Liver (tissue), 9 donors: ENCODE measurements around the gene COPZ2. TPM values are rescaled to one million over a fixed set of nuclear protein-coding genes. Genes with fewer than 3 reads are reported as not detected.

Experiments used
- DNase-seq: peaks from one replicate; pipeline ENCODE4 v3.0.0-alpha.2; 2017; ENCODE audit warnings: low spot score
- H3K27ac ChIP-seq, 2 donors: one replicate each; pipeline ENCODE4 v1.7.0; 2013; ENCODE audit warnings: inconsistent platforms in 2 of 2, low read length in 2 of 2, control low read depth in 1 of 2, low read depth in 1 of 2, mild to moderate bottlenecking in 1 of 2
- H3K27me3 ChIP-seq, 4 donors: one replicate each; pipeline versions ENCODE4 v1.6.1 to v1.7.0; 2013; ENCODE audit warnings: low read length in 3 of 4, inconsistent platforms in 1 of 4, mild to moderate bottlenecking in 1 of 4, moderate library complexity in 1 of 4; ENCODE audit not compliant: control insufficient read depth in 4 of 4, insufficient read depth in 4 of 4
- H3K36me3 ChIP-seq, 4 donors: one replicate each; pipeline versions ENCODE4 v1.6.1 to v1.7.0; 2013; ENCODE audit warnings: low read length in 3 of 4, mild to moderate bottlenecking in 3 of 4, low read depth in 1 of 4, moderate library complexity in 1 of 4; ENCODE audit not compliant: control insufficient read depth in 4 of 4, insufficient read depth in 3 of 4
- H3K4me1 ChIP-seq, 4 donors: one replicate each; pipeline versions ENCODE4 v1.6.1 to v1.7.0; 2013; ENCODE audit warnings: low read length in 3 of 4, mild to moderate bottlenecking in 3 of 4, moderate library complexity in 1 of 4; ENCODE audit not compliant: control insufficient read depth in 4 of 4, insufficient read depth in 4 of 4
- H3K4me3 ChIP-seq, 3 donors: one replicate each; pipeline versions ENCODE4 v1.6.1 to v1.7.0; 2013; ENCODE audit warnings: low read length in 3 of 3, control low read depth in 1 of 3, low read depth in 1 of 3, mild to moderate bottlenecking in 1 of 3
- H3K9ac ChIP-seq, 2 donors: one replicate each; pipeline ENCODE4 v1.7.0; 2013; ENCODE audit warnings: low read length in 2 of 2, mild to moderate bottlenecking in 2 of 2, moderate library complexity in 2 of 2, control low read depth in 1 of 2, low read depth in 1 of 2
- H3K9me3 ChIP-seq, 4 donors: one replicate each; pipeline versions ENCODE4 v1.6.1 to v1.7.0; 2013; ENCODE audit warnings: low read length in 3 of 4; ENCODE audit not compliant: control insufficient read depth in 4 of 4
- EGR1 ChIP-seq, 2 donors: IDR thresholded peaks; 2 replicates each; pipeline ENCODE4 v1.6.1; 2016 to 2018; ENCODE audit warnings: antibody characterized with exemption in 2 of 2, low read depth in 2 of 2
- FOXA1 ChIP-seq: IDR thresholded peaks from 2 replicates; pipeline ENCODE4 v1.6.1; 2016; ENCODE audit warnings: antibody characterized with exemption
- FOXA2 ChIP-seq: IDR thresholded peaks from 2 replicates; pipeline ENCODE4 v1.6.1; 2016; ENCODE audit warnings: antibody characterized with exemption
- GABPA ChIP-seq, 2 donors: IDR thresholded peaks in 1 of 2; conservative IDR thresholded peaks in 1 of 2; 2 replicates each; pipeline ENCODE4 v1.6.1; 2016; ENCODE audit warnings: antibody characterized with exemption in 2 of 2, mild to moderate bottlenecking in 1 of 2, moderate library complexity in 1 of 2
- HNF4A ChIP-seq, 2 donors: conservative IDR thresholded peaks; 2 replicates each; pipeline ENCODE4 v1.6.1; 2016; ENCODE audit warnings: antibody characterized with exemption in 2 of 2, mild to moderate bottlenecking in 2 of 2
- HNF4G ChIP-seq: IDR thresholded peaks from 2 replicates; pipeline ENCODE4 v1.6.1; 2016; ENCODE audit warnings: antibody characterized with exemption
- JUND ChIP-seq, 2 donors: IDR thresholded peaks; 2 replicates each; pipeline ENCODE4 v1.6.1; 2016; ENCODE audit warnings: antibody characterized with exemption in 2 of 2
- NR2F2 ChIP-seq: IDR thresholded peaks from 2 replicates; pipeline ENCODE4 v1.6.1; 2016; ENCODE audit warnings: antibody characterized with exemption
- RAD21 ChIP-seq, 2 donors: IDR thresholded peaks; 2 replicates each; pipeline ENCODE4 v1.6.1; 2016; ENCODE audit warnings: antibody characterized with exemption in 2 of 2, mild to moderate bottlenecking in 2 of 2
- RXRA ChIP-seq, 2 donors: IDR thresholded peaks; 2 replicates each; pipeline ENCODE4 v1.6.1; 2017 to 2018; ENCODE audit warnings: antibody characterized with exemption in 2 of 2, mild to moderate bottlenecking in 1 of 2
- SP1 ChIP-seq: IDR thresholded peaks from 2 replicates; pipeline ENCODE4 v1.6.1; 2018; ENCODE audit warnings: antibody characterized with exemption, mild to moderate bottlenecking
- TAF1 ChIP-seq: conservative IDR thresholded peaks from 2 replicates; pipeline ENCODE4 v1.6.1; 2016; ENCODE audit warnings: antibody characterized with exemption, mild to moderate bottlenecking
- YY1 ChIP-seq: IDR thresholded peaks from 2 replicates; pipeline ENCODE4 v1.6.1; 2016; ENCODE audit warnings: antibody characterized with exemption, mild to moderate bottlenecking
- WGBS: extraction: QIAGEN DNeasy Blood & Tissue Kit; methylation state at CpG from one replicate; pipeline ENCODE4 v1.1.7; 2013; 5-methylcytosine and 5-hydroxymethylcytosine counted together
- polyA plus RNA-seq, 2 donors: library from polyadenylated mRNA; stranded (reverse) in 1 of 2; unstranded in 1 of 2; fragments of 200-250 nt in 1 of 2; fragments of >200 nt in 1 of 2; fragmentation: Nextera tagmentation in 1 of 2; extraction: Ambion mirVana in 1 of 2; gene quantifications; one replicate each; pipeline versions ENCODE4 v1.2.1 to v1.2.3, GENCODE V29; 2013 to 2015
- total RNA-seq, 2 donors: library from RNA; depleted of rRNA; stranded (reverse); fragments of >200 nt; gene quantifications; one replicate each; pipeline ENCODE4 v1.2.3, GENCODE V29; 2014
- TF ChIP-seq, protein P1 (sequence below): IDR thresholded peaks from 2 replicates; pipeline ENCODE4 v1.6.1; 2016; ENCODE audit warnings: antibody characterized with exemption
- TF ChIP-seq, protein P2 (sequence below): IDR thresholded peaks from 2 replicates; pipeline ENCODE4 v1.6.1; 2016; ENCODE audit warnings: antibody characterized with exemption
- TF ChIP-seq, protein P3 (sequence below): IDR thresholded peaks from 2 replicates; pipeline ENCODE4 v1.6.1; 2016; ENCODE audit warnings: antibody characterized with exemption
- TF ChIP-seq, protein P4 (sequence below): IDR thresholded peaks from 2 replicates; pipeline ENCODE4 v1.6.1; 2016; ENCODE audit warnings: antibody characterized with exemption, mild to moderate bottlenecking
- TF ChIP-seq, protein P5 (sequence below): fragments of 150-350 bp; IDR thresholded peaks from 2 replicates; pipeline ENCODE4 v1.5.1; 2017; ENCODE audit warnings: improper control_type of control experiment, low read depth, low read length; ENCODE audit not compliant: missing input control
- donor health status: healthy.
- donor health status: healthy.
- donor health status: healthy.
- donor health status: healthy.
- donor health status: healthy.

Gene COPZ2
- total and polyA plus RNA-seq, 4 donors, result 2.6 to 38.1 (median 17.8) TPM

DNA sequence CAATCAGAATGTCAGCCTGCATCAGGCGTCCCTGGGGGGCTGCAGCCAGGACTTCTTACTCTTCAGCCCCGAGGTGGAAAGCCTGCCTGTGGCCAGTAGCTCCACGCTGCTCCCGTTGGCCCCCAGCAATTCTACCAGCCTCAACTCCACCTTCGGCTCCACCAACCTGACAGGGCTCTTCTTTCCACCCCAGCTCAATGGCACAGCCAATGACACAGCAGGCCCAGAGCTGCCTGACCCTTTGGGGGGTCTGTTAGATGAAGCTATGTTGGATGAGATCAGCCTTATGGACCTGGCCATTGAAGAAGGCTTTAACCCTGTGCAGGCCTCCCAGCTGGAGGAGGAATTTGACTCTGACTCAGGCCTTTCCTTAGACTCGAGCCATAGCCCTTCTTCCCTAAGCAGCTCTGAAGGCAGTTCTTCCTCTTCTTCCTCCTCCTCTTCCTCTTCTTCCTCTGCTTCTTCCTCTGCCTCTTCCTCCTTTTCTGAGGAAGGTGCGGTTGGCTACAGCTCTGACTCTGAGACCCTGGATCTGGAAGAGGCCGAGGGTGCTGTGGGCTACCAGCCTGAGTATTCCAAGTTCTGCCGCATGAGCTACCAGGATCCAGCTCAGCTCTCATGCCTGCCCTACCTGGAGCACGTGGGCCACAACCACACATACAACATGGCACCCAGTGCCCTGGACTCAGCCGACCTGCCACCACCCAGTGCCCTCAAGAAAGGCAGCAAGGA, 21.0 kb upstream of the COPZ2 start:
- TF ChIP-seq RXRA (IDR thresholded peaks at IDR 0.05) (no peak), SP1 (no peak), NR2F2 (no peak), FOXA1 (no peak), HNF4G (no peak), GABPA (IDR thresholded peaks at IDR 0.05 in 1 of 2, conservative IDR thresholded peaks at IDR 0.05 in 1 of 2) (no peak)
- DNase-seq, result no peak
- Histone ChIP-seq H3K4me3 (no peak overlapping the region), H3K36me3 (peaks cover 14 to 49% (median 48%) of the 10 kb centered on the region in 4 donors), H3K4me1 (peaks cover 14 to 43% (median 27%) of the 10 kb centered on the region in 4 donors), H3K9ac (no peak overlapping the region), H3K9me3 (no peaks in the 10 kb centered on the region), H3K27me3 (no peaks in the 10 kb centered on the region), H3K27ac (no peak overlapping the region)
- WGBS, result 91% methylated on average over 11 of the region's 11 CpGs

DNA sequence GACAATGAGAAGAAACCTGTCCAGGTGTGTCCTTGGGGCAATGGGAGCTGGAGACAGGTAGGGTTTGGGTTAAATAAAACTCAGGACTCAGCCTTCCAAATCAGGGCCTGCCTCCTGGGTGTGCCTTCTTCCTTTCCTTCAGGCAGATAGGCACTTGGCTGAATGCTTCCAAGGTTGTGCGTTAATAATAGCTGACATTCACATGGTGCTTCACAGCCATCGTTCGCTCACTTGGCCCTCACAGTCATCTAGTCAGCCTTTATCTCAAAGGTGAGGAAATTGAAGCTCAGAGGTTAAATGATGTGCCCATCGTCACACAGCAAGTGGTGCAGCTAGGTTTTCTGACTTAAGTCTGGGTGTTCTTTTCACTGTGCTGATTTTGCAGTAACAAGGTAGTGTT, 20.0 kb upstream of the COPZ2 start:
- Histone ChIP-seq H3K27me3 (no peaks in the 10 kb centered on the region), H3K36me3 (peaks cover 14 to 49% (median 46%) of the 10 kb centered on the region in 4 donors), H3K9me3 (no peaks in the 10 kb centered on the region), H3K9ac (no peak overlapping the region), H3K27ac (no peak overlapping the region), H3K4me3 (no peak overlapping the region), H3K4me1 (peaks cover 22 to 52% (median 35%) of the 10 kb centered on the region in 4 donors)
- TF ChIP-seq GABPA (IDR thresholded peaks at IDR 0.05 in 1 of 2, conservative IDR thresholded peaks at IDR 0.05 in 1 of 2) (no peak), FOXA1 (no peak), EGR1 (IDR thresholded peaks at IDR 0.05; ENCODE audit: low read depth in 2 of 2) (no peak), FOXA2 (no peak), SP1 (no peak), TAF1 (no peak), YY1 (no peak), RXRA (IDR thresholded peaks at IDR 0.05) (no peak), JUND (IDR thresholded peaks at IDR 0.05) (no peak), HNF4G (no peak), RAD21 (IDR thresholded peaks at IDR 0.05) (no peak), NR2F2 (no peak), HNF4A (conservative IDR thresholded peaks at IDR 0.05) (no peak)
- TF ChIP-seq, protein P1, sequence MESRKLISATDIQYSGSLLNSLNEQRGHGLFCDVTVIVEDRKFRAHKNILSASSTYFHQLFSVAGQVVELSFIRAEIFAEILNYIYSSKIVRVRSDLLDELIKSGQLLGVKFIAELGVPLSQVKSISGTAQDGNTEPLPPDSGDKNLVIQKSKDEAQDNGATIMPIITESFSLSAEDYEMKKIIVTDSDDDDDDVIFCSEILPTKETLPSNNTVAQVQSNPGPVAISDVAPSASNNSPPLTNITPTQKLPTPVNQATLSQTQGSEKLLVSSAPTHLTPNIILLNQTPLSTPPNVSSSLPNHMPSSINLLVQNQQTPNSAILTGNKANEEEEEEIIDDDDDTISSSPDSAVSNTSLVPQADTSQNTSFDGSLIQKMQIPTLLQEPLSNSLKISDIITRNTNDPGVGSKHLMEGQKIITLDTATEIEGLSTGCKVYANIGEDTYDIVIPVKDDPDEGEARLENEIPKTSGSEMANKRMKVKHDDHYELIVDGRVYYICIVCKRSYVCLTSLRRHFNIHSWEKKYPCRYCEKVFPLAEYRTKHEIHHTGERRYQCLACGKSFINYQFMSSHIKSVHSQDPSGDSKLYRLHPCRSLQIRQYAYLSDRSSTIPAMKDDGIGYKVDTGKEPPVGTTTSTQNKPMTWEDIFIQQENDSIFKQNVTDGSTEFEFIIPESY, result no peak
- TF ChIP-seq, protein P2, sequence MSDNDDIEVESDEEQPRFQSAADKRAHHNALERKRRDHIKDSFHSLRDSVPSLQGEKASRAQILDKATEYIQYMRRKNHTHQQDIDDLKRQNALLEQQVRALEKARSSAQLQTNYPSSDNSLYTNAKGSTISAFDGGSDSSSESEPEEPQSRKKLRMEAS, result no peak
- TF ChIP-seq, protein P3, sequence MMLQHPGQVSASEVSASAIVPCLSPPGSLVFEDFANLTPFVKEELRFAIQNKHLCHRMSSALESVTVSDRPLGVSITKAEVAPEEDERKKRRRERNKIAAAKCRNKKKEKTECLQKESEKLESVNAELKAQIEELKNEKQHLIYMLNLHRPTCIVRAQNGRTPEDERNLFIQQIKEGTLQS, result no peak
- TF ChIP-seq, protein P4, sequence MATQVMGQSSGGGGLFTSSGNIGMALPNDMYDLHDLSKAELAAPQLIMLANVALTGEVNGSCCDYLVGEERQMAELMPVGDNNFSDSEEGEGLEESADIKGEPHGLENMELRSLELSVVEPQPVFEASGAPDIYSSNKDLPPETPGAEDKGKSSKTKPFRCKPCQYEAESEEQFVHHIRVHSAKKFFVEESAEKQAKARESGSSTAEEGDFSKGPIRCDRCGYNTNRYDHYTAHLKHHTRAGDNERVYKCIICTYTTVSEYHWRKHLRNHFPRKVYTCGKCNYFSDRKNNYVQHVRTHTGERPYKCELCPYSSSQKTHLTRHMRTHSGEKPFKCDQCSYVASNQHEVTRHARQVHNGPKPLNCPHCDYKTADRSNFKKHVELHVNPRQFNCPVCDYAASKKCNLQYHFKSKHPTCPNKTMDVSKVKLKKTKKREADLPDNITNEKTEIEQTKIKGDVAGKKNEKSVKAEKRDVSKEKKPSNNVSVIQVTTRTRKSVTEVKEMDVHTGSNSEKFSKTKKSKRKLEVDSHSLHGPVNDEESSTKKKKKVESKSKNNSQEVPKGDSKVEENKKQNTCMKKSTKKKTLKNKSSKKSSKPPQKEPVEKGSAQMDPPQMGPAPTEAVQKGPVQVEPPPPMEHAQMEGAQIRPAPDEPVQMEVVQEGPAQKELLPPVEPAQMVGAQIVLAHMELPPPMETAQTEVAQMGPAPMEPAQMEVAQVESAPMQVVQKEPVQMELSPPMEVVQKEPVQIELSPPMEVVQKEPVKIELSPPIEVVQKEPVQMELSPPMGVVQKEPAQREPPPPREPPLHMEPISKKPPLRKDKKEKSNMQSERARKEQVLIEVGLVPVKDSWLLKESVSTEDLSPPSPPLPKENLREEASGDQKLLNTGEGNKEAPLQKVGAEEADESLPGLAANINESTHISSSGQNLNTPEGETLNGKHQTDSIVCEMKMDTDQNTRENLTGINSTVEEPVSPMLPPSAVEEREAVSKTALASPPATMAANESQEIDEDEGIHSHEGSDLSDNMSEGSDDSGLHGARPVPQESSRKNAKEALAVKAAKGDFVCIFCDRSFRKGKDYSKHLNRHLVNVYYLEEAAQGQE, result no peak
- TF ChIP-seq, protein P5, sequence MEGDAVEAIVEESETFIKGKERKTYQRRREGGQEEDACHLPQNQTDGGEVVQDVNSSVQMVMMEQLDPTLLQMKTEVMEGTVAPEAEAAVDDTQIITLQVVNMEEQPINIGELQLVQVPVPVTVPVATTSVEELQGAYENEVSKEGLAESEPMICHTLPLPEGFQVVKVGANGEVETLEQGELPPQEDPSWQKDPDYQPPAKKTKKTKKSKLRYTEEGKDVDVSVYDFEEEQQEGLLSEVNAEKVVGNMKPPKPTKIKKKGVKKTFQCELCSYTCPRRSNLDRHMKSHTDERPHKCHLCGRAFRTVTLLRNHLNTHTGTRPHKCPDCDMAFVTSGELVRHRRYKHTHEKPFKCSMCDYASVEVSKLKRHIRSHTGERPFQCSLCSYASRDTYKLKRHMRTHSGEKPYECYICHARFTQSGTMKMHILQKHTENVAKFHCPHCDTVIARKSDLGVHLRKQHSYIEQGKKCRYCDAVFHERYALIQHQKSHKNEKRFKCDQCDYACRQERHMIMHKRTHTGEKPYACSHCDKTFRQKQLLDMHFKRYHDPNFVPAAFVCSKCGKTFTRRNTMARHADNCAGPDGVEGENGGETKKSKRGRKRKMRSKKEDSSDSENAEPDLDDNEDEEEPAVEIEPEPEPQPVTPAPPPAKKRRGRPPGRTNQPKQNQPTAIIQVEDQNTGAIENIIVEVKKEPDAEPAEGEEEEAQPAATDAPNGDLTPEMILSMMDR, result no peak
- no peak for DNase-seq
- WGBS, result 87% methylated on average over 4 of the region's 4 CpGs
